Loucy (cell line): ENCODE measurements around the gene FAM9C.

Experiments used
- EZH2phosphoT487 ChIP-seq: fragments of 200-600 bp; IDR thresholded peaks from 2 replicates; pipeline ENCODE4 v1.6.1; 2018; ENCODE audit warnings: antibody characterized with exemption, mild to moderate bottlenecking, moderate library complexity, borderline replicate concordance
- TF ChIP-seq, protein P1 (sequence below): fragments of 200-600 bp; sonication (generic); conservative IDR thresholded peaks from 2 replicates; pipeline ENCODE4 v1.5.1; 2014; ENCODE audit warnings: mild to moderate bottlenecking, antibody characterized with exemption, low read length

DNA sequence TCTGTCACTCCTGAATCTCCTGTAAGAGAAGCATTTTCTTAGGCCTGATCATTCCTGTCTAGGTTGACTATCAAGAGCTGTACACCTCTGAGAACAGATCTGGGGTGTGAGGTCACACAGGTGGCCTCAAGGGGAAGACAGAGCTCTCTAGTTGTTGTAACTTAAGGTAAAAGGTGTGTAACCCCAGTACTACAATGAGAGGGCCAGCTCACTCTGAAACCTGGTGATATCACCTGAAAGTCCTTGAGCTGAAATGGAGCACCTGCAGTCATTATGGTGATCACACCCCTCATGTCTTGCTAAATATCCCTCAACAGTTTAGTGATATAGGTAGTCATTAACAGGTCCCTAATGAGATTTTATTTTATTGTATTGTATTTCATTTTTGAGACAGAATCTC lies 8.8 kb upstream of the FAM9C start:
- TF ChIP-seq, protein P1, sequence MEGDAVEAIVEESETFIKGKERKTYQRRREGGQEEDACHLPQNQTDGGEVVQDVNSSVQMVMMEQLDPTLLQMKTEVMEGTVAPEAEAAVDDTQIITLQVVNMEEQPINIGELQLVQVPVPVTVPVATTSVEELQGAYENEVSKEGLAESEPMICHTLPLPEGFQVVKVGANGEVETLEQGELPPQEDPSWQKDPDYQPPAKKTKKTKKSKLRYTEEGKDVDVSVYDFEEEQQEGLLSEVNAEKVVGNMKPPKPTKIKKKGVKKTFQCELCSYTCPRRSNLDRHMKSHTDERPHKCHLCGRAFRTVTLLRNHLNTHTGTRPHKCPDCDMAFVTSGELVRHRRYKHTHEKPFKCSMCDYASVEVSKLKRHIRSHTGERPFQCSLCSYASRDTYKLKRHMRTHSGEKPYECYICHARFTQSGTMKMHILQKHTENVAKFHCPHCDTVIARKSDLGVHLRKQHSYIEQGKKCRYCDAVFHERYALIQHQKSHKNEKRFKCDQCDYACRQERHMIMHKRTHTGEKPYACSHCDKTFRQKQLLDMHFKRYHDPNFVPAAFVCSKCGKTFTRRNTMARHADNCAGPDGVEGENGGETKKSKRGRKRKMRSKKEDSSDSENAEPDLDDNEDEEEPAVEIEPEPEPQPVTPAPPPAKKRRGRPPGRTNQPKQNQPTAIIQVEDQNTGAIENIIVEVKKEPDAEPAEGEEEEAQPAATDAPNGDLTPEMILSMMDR: no peak
- TF ChIP-seq EZH2phosphoT487: no peak
